ENCODE measurements around the gene LIFR.

DNA sequence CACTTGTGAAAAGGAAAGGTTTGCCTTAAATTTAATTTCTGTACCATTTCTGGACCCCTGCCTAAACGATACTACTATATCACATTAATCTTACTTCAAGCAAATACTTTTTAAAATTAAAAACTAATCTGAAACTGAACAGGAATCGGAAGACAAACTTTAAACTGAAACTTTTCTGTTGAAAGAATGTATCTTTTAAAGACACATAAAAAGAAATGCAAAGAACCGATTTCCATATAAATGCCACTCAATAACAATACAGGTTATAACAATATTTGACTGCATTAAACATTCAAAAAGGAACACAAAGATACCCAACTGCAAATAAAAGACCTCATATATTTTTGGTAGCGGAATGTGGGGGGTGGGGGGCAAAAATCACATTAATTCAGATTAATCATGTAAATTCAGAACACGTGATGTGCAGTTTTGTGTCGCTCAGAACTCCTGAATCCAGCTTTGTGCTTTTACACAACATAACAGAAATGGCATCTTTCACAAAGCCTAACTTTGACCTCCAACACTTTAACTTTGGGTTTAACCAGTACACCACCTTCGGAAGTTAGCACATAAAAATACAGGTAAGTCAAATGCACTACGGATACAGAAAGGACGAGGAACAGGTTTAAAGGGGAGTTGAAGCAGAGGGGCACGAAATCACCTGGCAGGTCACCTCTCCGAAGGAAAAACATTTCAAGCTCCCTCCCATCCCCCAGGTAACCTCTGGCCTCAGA, 925 bp downstream of the LIFR start:
- TF ChIP-seq, protein P1, sequence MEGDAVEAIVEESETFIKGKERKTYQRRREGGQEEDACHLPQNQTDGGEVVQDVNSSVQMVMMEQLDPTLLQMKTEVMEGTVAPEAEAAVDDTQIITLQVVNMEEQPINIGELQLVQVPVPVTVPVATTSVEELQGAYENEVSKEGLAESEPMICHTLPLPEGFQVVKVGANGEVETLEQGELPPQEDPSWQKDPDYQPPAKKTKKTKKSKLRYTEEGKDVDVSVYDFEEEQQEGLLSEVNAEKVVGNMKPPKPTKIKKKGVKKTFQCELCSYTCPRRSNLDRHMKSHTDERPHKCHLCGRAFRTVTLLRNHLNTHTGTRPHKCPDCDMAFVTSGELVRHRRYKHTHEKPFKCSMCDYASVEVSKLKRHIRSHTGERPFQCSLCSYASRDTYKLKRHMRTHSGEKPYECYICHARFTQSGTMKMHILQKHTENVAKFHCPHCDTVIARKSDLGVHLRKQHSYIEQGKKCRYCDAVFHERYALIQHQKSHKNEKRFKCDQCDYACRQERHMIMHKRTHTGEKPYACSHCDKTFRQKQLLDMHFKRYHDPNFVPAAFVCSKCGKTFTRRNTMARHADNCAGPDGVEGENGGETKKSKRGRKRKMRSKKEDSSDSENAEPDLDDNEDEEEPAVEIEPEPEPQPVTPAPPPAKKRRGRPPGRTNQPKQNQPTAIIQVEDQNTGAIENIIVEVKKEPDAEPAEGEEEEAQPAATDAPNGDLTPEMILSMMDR (IDR thresholded peaks at IDR 0.05): no peak
- no peak for TF ChIP-seq POLR2A (IDR thresholded peaks at IDR 0.05)
